MM.1S (cell line): ENCODE data around the gene EPHA6.

Experiments used
- CTCF ChIP-seq: fragments of 300-600 bp; sonication (generic); IDR thresholded peaks from 2 replicates; pipeline ENCODE4 v1.5.1; 2016; ENCODE audit warnings: antibody characterized with exemption, low read length, mixed read lengths
- EZH2phosphoT487 ChIP-seq: fragments of 300-600 bp; sonication (generic); IDR thresholded peaks from 2 replicates; pipeline ENCODE4 v1.6.1; 2018; ENCODE audit warnings: antibody characterized with exemption, low read length

- no peak for TF ChIP-seq CTCF
- no peak for TF ChIP-seq EZH2phosphoT487
Observed at GRCh38 chr3:96833301-96833700, 18.9 kb downstream of the EPHA6 start.
